Superior temporal gyrus (tissue), 1 donor: Measurements from ENCODE around the gene ABHD12B.

ENCODE experiments used
- DNase-seq: peaks from one replicate; pipeline ENCODE4 v3.0.0-alpha.2; 2016; ENCODE audit errors: extremely low spot score

ABHD12B gene

GRCh38 chr14:50871914-50872732 is at the start of gene ABHD12B:
ABHD12B (plus strand) TSS chr14:50872053; CDS start chr14:50872175, 122 bp downstream.
- DNase-seq, result no peak

- DNase-seq, result no peak
These were observed 49.3 kb upstream of the ABHD12B start for GRCh38 chr14:50822501-50823042.

GRCh38 chr14:50823051-50823761 is 48.6 kb upstream of the ABHD12B start:
- DNase-seq, result no peak

GRCh38 chr14:50823762-50824636 is 47.9 kb upstream of the ABHD12B start:
- no peak for DNase-seq

GRCh38 chr14:50825307-50825706 is 46.5 kb upstream of the ABHD12B start:
- no peak for DNase-seq

GRCh38 chr14:50826681-50827080 is 45.2 kb upstream of the ABHD12B start:
- DNase-seq, result no peak

- peak; percentile 62 for DNase-seq
These were observed 42.9 kb upstream of the ABHD12B start for GRCh38 chr14:50828721-50829488.

- peak; percentile 62 for DNase-seq
These were observed 42.3 kb upstream of the ABHD12B start for GRCh38 chr14:50829489-50830043.

GRCh38 chr14:50830044-50830931 is 41.6 kb upstream of the ABHD12B start:
- no peak for DNase-seq

- DNase-seq, result peak; percentile 77
These were observed 40.7 kb upstream of the ABHD12B start, which contains the start of gene NIN for GRCh38 chr14:50830932-50831725. NIN (minus strand) TSS chr14:50831162; CDS start chr14:50822056, 9,106 bp downstream.

GRCh38 chr14:50831726-50832168 is 40.1 kb upstream of the ABHD12B start:
- DNase-seq, result no peak

GRCh38 chr14:50832935-50833630 is 38.8 kb upstream of the ABHD12B start:
- no peak for DNase-seq

- DNase-seq, result no peak
These were observed 37.0 kb upstream of the ABHD12B start for GRCh38 chr14:50834802-50835276.

GRCh38 chr14:50835280-50835679 is 36.6 kb upstream of the ABHD12B start:
- no peak for DNase-seq

GRCh38 chr14:50836515-50836914 is 35.3 kb upstream of the ABHD12B start:
- no peak for DNase-seq

GRCh38 chr14:50837271-50837670 is 34.6 kb upstream of the ABHD12B start:
- DNase-seq, result no peak

GRCh38 chr14:50837850-50838470 is 33.9 kb upstream of the ABHD12B start:
- no peak for DNase-seq
